HG03558 (cell line): Measurements from ENCODE around the gene TMEM33.

ENCODE experiments used
- ATAC-seq: cut with Tn5 transposase; IDR thresholded peaks from one replicate; pipeline ENCODE4 v1.9.1; 2021; ENCODE audit warnings: moderate number of reproducible peaks; ENCODE audit not compliant: unreplicated experiment; ENCODE audit errors: extremely low read depth

The TMEM33 gene

GRCh38 chr4:41992967-41993857 lies 58.0 kb downstream of the TMEM33 start:
- ATAC-seq, result no peak

GRCh38 chr4:41994461-41994985 lies 59.3 kb downstream of the TMEM33 start:
- ATAC-seq, result no peak

GRCh38 chr4:41998019-41998418 lies 62.8 kb downstream of the TMEM33 start:
- ATAC-seq, result no peak

- no peak for ATAC-seq
Measured at GRCh38 chr4:41999321-41999720, 64.1 kb downstream of the TMEM33 start.

GRCh38 chr4:42008011-42008786 lies 73.0 kb downstream of the TMEM33 start:
- ATAC-seq, result no peak
